IMR-90 (cell line): ENCODE data around the gene KCNMA1. TPM values are rescaled to one million over a fixed set of nuclear protein-coding genes. Genes with fewer than 3 reads are reported as not detected.
"Not testable (repeated sequence)": the region's sequence is repeated elsewhere in the genome, so short reads cannot be mapped to it uniquely, and the experiment has no call there.

Experiments
- ATAC-seq: fragments of 200-7000 bp; cut with Tn5 transposase; 2 replicates; pipeline ENCODE4 v1.9.1; 2020; ENCODE audit warnings: low read depth, mild to moderate bottlenecking, moderate library complexity
- BruUV-seq: library from RNA; stranded (reverse); fragments of 400-500 nt; replicated peaks from 2 replicates; lab custom pipeline; 2021; lab: Mats Ljungman, UMichigan
- CTCF ChIA-PET: fragments of 300-600 bp; formaldehyde crosslinking; extraction: SDS; loops from one replicate; lab custom pipeline; 2021; ENCODE audit warnings: antibody characterized with exemption; lab: Yijun Ruan, JAX
- POLR2A ChIA-PET: fragments of 300-600 bp; sonication (Branson Sonifier 250); formaldehyde crosslinking; loops from one replicate; lab custom pipeline; 2022; ENCODE audit warnings: antibody characterized with exemption; ENCODE audit not compliant: unreplicated experiment; lab: Charles Lee
- DNase-seq: peaks from one replicate; pipeline ENCODE4 v3.0.0; 2013
- H2AFZ ChIP-seq: replicated peaks from 2 replicates; pipeline ENCODE3; 2013; ENCODE audit warnings: low read length, mild to moderate bottlenecking; ENCODE audit not compliant: poor library complexity
- H2AK5ac ChIP-seq: 2 replicates; pipeline ENCODE4 v1.6.1; 2013; ENCODE audit warnings: low read depth, low read length, inconsistent platforms
- H2AK9ac ChIP-seq: replicated peaks from 2 replicates; pipeline ENCODE3; 2013; ENCODE audit warnings: mild to moderate bottlenecking, low read depth, low read length, moderate library complexity; ENCODE audit not compliant: poor library complexity
- H2BK120ac ChIP-seq: 2 replicates; pipeline ENCODE4 v1.6.1; 2013; ENCODE audit warnings: low read depth, low read length, inconsistent platforms
- H2BK15ac ChIP-seq: 3 replicates; pipeline ENCODE4 v1.6.1; 2013; ENCODE audit warnings: low read depth, low read length, inconsistent platforms
- H2BK20ac ChIP-seq: 2 replicates; pipeline ENCODE4 v1.6.1; 2013; ENCODE audit warnings: low read depth, mild to moderate bottlenecking, inconsistent platforms, low read length, moderate library complexity
- H2BK5ac ChIP-seq: 2 replicates; pipeline ENCODE4 v1.6.1; 2013; ENCODE audit warnings: mild to moderate bottlenecking, low read depth, low read length, inconsistent platforms; ENCODE audit not compliant: poor library complexity, severe bottlenecking
- H3K14ac ChIP-seq: replicated peaks from 2 replicates; pipeline ENCODE4 v1.6.1; 2013; ENCODE audit warnings: low read depth, low read length, inconsistent platforms
- H3K18ac ChIP-seq: 2 replicates; pipeline ENCODE4 v1.6.1; 2013; ENCODE audit warnings: low read depth, low read length, control low read depth
- H3K23ac ChIP-seq: 2 replicates; pipeline ENCODE4 v1.6.1; 2013; ENCODE audit warnings: low read depth, low read length, inconsistent platforms
- H3K27ac ChIP-seq: 2 replicates; pipeline ENCODE4 v1.5.1; 2013; ENCODE audit warnings: mild to moderate bottlenecking, control low read depth, low read length; ENCODE audit not compliant: insufficient read depth
- H3K27me3 ChIP-seq: 2 replicates; pipeline ENCODE4 v1.6.1; 2013; ENCODE audit warnings: low read length; ENCODE audit not compliant: control insufficient read depth, insufficient read depth
- H3K36me3 ChIP-seq: 2 replicates; pipeline ENCODE4 v1.6.1; 2013; ENCODE audit warnings: low read length, mixed read lengths; ENCODE audit not compliant: control insufficient read depth, insufficient read depth
- H3K4ac ChIP-seq: 2 replicates; pipeline ENCODE4 v1.6.1; 2013; ENCODE audit warnings: low read depth, low read length, inconsistent platforms
- H3K4me1 ChIP-seq: 2 replicates; pipeline ENCODE4 v1.6.1; 2013; ENCODE audit warnings: low read length, mixed read lengths; ENCODE audit not compliant: control insufficient read depth, insufficient read depth
- H3K4me2 ChIP-seq: 2 replicates; pipeline ENCODE4 v1.6.1; 2013; ENCODE audit warnings: low read depth, mild to moderate bottlenecking, control low read depth, low read length, moderate library complexity
- H3K4me3 ChIP-seq: 2 replicates; pipeline ENCODE4 v1.5.1; 2013; ENCODE audit warnings: low read depth, mild to moderate bottlenecking, control low read depth, low read length, moderate library complexity; ENCODE audit not compliant: insufficient read depth
- H3K56ac ChIP-seq: 2 replicates; pipeline ENCODE4 v1.6.1; 2013; ENCODE audit warnings: low read length, inconsistent platforms; ENCODE audit not compliant: insufficient read depth; ENCODE audit errors: extremely low read depth
- H3K79me1 ChIP-seq, 2 experiments: 2 replicates each; pipeline ENCODE4 v1.6.1; 2013; ENCODE audit warnings: low read length in 2 of 2, inconsistent platforms in 1 of 2, low read depth in 1 of 2
- H3K9ac ChIP-seq: 2 replicates; pipeline ENCODE4 v1.6.1; 2013; ENCODE audit warnings: low read depth, low read length, control low read depth
- H3K9me1 ChIP-seq: 2 replicates; pipeline ENCODE4 v1.6.1; 2013; ENCODE audit warnings: low read length, inconsistent platforms; ENCODE audit not compliant: insufficient read depth
- H3K9me3 ChIP-seq: 2 replicates; pipeline ENCODE4 v1.6.1; 2013; ENCODE audit warnings: low read length; ENCODE audit not compliant: control insufficient read depth, insufficient read depth
- H4K20me1 ChIP-seq: 2 replicates; pipeline ENCODE4 v1.6.1; 2013; ENCODE audit warnings: low read length, inconsistent platforms; ENCODE audit not compliant: insufficient read depth
- H4K5ac ChIP-seq: 2 replicates; pipeline ENCODE4 v1.6.1; 2013; ENCODE audit warnings: mild to moderate bottlenecking, low read depth, low read length, control low read depth
- H4K8ac ChIP-seq, 2 experiments: 2 replicates each; pipeline ENCODE4 v1.6.1; 2013; ENCODE audit warnings: low read depth in 2 of 2, low read length in 2 of 2, control low read depth in 1 of 2, inconsistent platforms in 1 of 2
- H4K91ac ChIP-seq: 2 replicates; pipeline ENCODE4 v1.6.1; 2013; ENCODE audit warnings: low read depth, low read length, inconsistent platforms; ENCODE audit not compliant: insufficient read depth
- FOS ChIP-seq: fragments of 150-350 bp; IDR thresholded peaks from 2 replicates; pipeline ENCODE4 v1.6.1; 2016; ENCODE audit warnings: low read depth, low read length
- RAD21 ChIP-seq: IDR thresholded peaks from 2 replicates; pipeline ENCODE4 v1.6.1; 2012; ENCODE audit warnings: low read length, improper control_type of control experiment
- RFX5 ChIP-seq: IDR thresholded peaks from 2 replicates; pipeline ENCODE4 v1.8.0; 2012; ENCODE audit warnings: low read depth, mild to moderate bottlenecking, low read length, moderate library complexity
- SMC3 ChIP-seq: fragments of 150-350 bp; IDR thresholded peaks from 2 replicates; pipeline ENCODE4 v1.6.1; 2016; ENCODE audit warnings: low read depth, mild to moderate bottlenecking, antibody characterized with exemption, low read length, moderate library complexity
- WGBS, 2 experiments: methylation state at CpG; one replicate each; pipeline versions ENCODE4 v1.1.5 to v1.1.7; 2013; ENCODE audit warnings: missing lambda C conversion rate in 2 of 2; ENCODE audit not compliant: insufficient read length in 1 of 2; ENCODE audit errors: extremely low coverage in 2 of 2; 5-methylcytosine and 5-hydroxymethylcytosine counted together
- dilution Hi-C: fragments of 300-500 bp; cut with HindIII; formaldehyde crosslinking; loops from one replicate; pipeline ENCODE4 v1.14.3; 2018; ENCODE audit warnings: low sequenced_read_pairs; ENCODE audit not compliant: unreplicated experiment
- in situ Hi-C: fragments of 300-500 bp; cut with MboI; formaldehyde crosslinking; loops from 3 replicates; pipeline ENCODE4 v1.14.3; 2019; ENCODE audit warnings: low sequenced_read_pairs, inconsistent platforms, mixed read lengths
- intact Hi-C: fragments of 100-400 bp; cut with micrococcal nuclease; formaldehyde crosslinking; loops from 2 replicates; pipeline ENCODE4 v1.10.0; 2022
- polyA plus RNA-seq, 3 experiments: library from polyadenylated mRNA; depleted of rRNA; stranded (reverse); fragments of >200 nt; gene quantifications; 2 replicates each; pipeline ENCODE4 v1.2.3, GENCODE V29; 2012; ENCODE audit warnings: low replicate concordance in 1 of 3
- total RNA-seq: library from RNA; depleted of rRNA; stranded (reverse); fragments of >200 nt; gene quantifications from 2 replicates; pipeline ENCODE4 v1.2.3, GENCODE V29; 2012

KCNMA1 gene
- total and polyA plus RNA-seq, 2 of the 4 experiments (the other 2 are of a cell fraction) = 25.6 to 29.6 TPM

GRCh38 chr10:77685432-77685831 lies 47.8 kb upstream of the KCNMA1 start:
- dilution Hi-C loops (no loop called here), in situ Hi-C loops (no loop called here), intact Hi-C loops (no loop called here)
- no peaks in the 10 kb centered on the region for H4K20me1 ChIP-seq
- H2BK20ac ChIP-seq = no peak overlapping the region
- no peak overlapping the region for H3K4me3 ChIP-seq
- H3K14ac ChIP-seq = no peak overlapping the region
- H3K27ac ChIP-seq = no peak overlapping the region
- no peak overlapping the region for H3K18ac ChIP-seq
- peaks cover 68% of the 10 kb centered on the region for H3K27me3 ChIP-seq
- H3K36me3 ChIP-seq = no peaks in the 10 kb centered on the region
- POLR2A ChIA-PET = no interaction called here
- no peak overlapping the region for H3K23ac ChIP-seq
- H4K8ac ChIP-seq = no peak overlapping the region
- no peak for TF ChIP-seq SMC3
- no peak for TF ChIP-seq RFX5
- no peak for TF ChIP-seq RAD21
- TF ChIP-seq FOS = no peak
- no CpG with 5 or more reads among the region's 4 CpGs for WGBS, 2 experiments
- H3K4me1 ChIP-seq = no peaks in the 10 kb centered on the region
- H4K91ac ChIP-seq = no peak overlapping the region
- CTCF ChIA-PET = no interaction called here
- no peak overlapping the region for H2AFZ ChIP-seq
- no peak overlapping the region for H3K56ac ChIP-seq
- no peak overlapping the region for H3K4ac ChIP-seq
- H3K9me1 ChIP-seq = no peaks in the 10 kb centered on the region
- no peak for ATAC-seq
- no TSS peak for BruUV-seq
- no peaks in the 10 kb centered on the region for H3K79me1 ChIP-seq
- no peaks in the 10 kb centered on the region for H3K9me3 ChIP-seq
- H3K4me2 ChIP-seq = no peak overlapping the region
- no peak overlapping the region for H2AK5ac ChIP-seq
- H3K9ac ChIP-seq = no peak overlapping the region
- no peak overlapping the region for H2BK15ac ChIP-seq
- DNase-seq = no peak
- no peak overlapping the region for H2BK5ac ChIP-seq
- no peak overlapping the region for H2BK120ac ChIP-seq
- H2AK9ac ChIP-seq = no peak overlapping the region
- H4K5ac ChIP-seq = no peak overlapping the region

- H3K27ac ChIP-seq, intact Hi-C loops, H2BK20ac ChIP-seq, H3K4me1 ChIP-seq, H3K23ac ChIP-seq, H4K91ac ChIP-seq, H3K9me1 ChIP-seq, H3K9me3 ChIP-seq, H4K8ac ChIP-seq, H2AFZ ChIP-seq, H3K4me2 ChIP-seq, ATAC-seq, DNase-seq, H2AK5ac ChIP-seq, H2BK120ac ChIP-seq, H3K14ac ChIP-seq, H4K20me1 ChIP-seq, H2BK15ac ChIP-seq, H3K79me1 ChIP-seq, H3K36me3 ChIP-seq, H3K18ac ChIP-seq, CTCF ChIA-PET, H4K5ac ChIP-seq, in situ Hi-C loops, H3K56ac ChIP-seq, H3K4ac ChIP-seq, H3K4me3 ChIP-seq, BruUV-seq, POLR2A ChIA-PET, H2BK5ac ChIP-seq, H2AK9ac ChIP-seq, H3K9ac ChIP-seq, dilution Hi-C loops: not testable (repeated sequence)
- peaks cover 62% of the 10 kb centered on the region for H3K27me3 ChIP-seq
- no CpG with 5 or more reads among the region's 8 CpGs for WGBS, 2 experiments
Observed at GRCh38 chr10:77683088-77683432, 45.5 kb upstream of the KCNMA1 start.
